NCI-H2107 (cell line): Measurements from ENCODE around the gene PEX19.

Source experiments
- DNase-seq: peaks from one replicate; lab custom pipeline; 2025; lab: John Stamatoyannopoulos, UW

Gene PEX19

GRCh38 chr1:160238408-160238807 is 46.5 kb downstream of the PEX19 start:
- DNase-seq, result no peak

- DNase-seq, result no peak
These were observed 47.4 kb downstream of the PEX19 start for GRCh38 chr1:160237558-160237957.

- no peak for DNase-seq
These were observed 48.1 kb downstream of the PEX19 start for GRCh38 chr1:160236806-160237205.

GRCh38 chr1:160232911-160233310 is 52.0 kb downstream of the PEX19 start:
- DNase-seq, result no peak

- no peak for DNase-seq
These were observed 56.5 kb downstream of the PEX19 start for GRCh38 chr1:160228431-160228830.

GRCh38 chr1:160227561-160227960 is 57.4 kb downstream of the PEX19 start:
- DNase-seq, result no peak

- DNase-seq, result no peak
These were observed 57.9 kb downstream of the PEX19 start for GRCh38 chr1:160227034-160227433.
